ENCODE results near the gene EBI3.
A peak's percentile ranks its signal among the peaks of the same experiment; 100 is the strongest.

DNA sequence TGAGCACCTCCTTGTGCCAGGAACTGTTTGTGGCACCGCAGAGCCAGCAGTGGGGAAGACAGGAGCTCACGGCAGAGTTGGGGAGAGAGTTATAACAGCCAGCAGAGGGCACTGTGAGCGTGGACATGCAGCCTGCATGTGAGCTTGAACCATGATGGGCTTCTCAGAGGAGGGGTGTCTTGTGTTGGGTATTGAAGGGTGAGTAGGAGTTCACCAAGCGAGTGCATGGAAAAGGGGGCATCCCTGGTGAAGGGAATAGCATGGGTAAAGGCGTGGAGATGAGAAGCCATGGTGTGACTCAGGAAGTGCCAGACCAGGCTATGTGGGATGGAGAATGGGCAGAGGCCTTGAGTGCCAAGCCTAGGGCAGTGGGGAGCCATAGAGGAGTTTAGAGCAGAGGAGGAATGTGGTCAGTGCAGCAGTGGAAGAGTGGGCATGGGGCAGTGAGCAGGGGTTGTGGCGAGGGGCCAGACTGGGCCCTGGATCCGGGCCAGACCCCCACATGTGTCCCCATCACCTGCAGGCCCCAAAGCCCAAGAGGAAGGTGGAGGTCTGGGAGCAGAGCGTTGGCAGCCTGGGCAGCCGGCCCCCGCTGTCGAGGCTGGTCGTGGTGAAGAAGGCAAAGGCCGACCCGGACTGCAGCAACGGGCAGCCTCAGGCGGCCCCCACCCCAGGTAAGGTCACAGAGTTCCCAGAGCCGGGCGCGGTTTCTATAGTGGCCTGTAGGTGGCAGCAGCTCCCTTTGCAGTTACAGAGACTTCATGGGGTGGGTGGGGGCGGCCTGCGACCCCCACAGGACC is 38.0 kb downstream of the EBI3 start:
- TF ChIP-seq, protein P1, sequence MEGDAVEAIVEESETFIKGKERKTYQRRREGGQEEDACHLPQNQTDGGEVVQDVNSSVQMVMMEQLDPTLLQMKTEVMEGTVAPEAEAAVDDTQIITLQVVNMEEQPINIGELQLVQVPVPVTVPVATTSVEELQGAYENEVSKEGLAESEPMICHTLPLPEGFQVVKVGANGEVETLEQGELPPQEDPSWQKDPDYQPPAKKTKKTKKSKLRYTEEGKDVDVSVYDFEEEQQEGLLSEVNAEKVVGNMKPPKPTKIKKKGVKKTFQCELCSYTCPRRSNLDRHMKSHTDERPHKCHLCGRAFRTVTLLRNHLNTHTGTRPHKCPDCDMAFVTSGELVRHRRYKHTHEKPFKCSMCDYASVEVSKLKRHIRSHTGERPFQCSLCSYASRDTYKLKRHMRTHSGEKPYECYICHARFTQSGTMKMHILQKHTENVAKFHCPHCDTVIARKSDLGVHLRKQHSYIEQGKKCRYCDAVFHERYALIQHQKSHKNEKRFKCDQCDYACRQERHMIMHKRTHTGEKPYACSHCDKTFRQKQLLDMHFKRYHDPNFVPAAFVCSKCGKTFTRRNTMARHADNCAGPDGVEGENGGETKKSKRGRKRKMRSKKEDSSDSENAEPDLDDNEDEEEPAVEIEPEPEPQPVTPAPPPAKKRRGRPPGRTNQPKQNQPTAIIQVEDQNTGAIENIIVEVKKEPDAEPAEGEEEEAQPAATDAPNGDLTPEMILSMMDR (optimal IDR thresholded peaks at IDR 0.05 in 1 of 3, IDR thresholded peaks at IDR 0.05 in 1 of 3, conservative IDR thresholded peaks at IDR 0.05 in 1 of 3; ENCODE audit: extremely low read depth in 1 of 3, insufficient read depth in 2 of 3, low read length in 3 of 3) = peak; percentile 66 to 85 (median 83)
- no peak for TF ChIP-seq EZH2 (IDR thresholded peaks at IDR 0.05; ENCODE audit: low read length)
